Thyroid gland (tissue), 4 donors: ENCODE measurements around the gene REXO1. TPM values are rescaled to one million over a fixed set of nuclear protein-coding genes. Genes with fewer than 3 reads are reported as not detected.

ENCODE experiments used
- DNase-seq, 2 donors: peaks; one replicate each; pipeline ENCODE4 v3.0.0-alpha.2; 2019
- H3K27ac ChIP-seq, 3 donors: fragments of 200-600 bp; sonication (generic); 1 replicate in 2 of 3; 2 replicates in 1 of 3; pipeline ENCODE4 v1.5.1; 2016 to 2019; ENCODE audit warnings: mild to moderate bottlenecking in 1 of 3, moderate library complexity in 1 of 3
- H3K27me3 ChIP-seq: fragments of 200-600 bp; sonication (generic); one replicate; pipeline ENCODE4 v1.5.1; 2019
- H3K36me3 ChIP-seq, 2 donors: fragments of 200-600 bp; sonication (generic); one replicate each; pipeline ENCODE4 v1.5.1; 2016 to 2019
- H3K4me1 ChIP-seq, 2 donors: fragments of 200-600 bp; sonication (generic); one replicate each; pipeline ENCODE4 v1.5.1; 2017 to 2019
- H3K4me3 ChIP-seq, 3 donors: fragments of 200-600 bp; sonication (generic); replicated peaks in 1 of 3; 1 replicate in 2 of 3; 2 replicates in 1 of 3; pipeline ENCODE4 v1.5.1; 2016; ENCODE audit warnings: mild to moderate bottlenecking in 1 of 3
- H3K9me3 ChIP-seq: fragments of 200-600 bp; sonication (generic); one replicate; pipeline ENCODE4 v1.5.1; 2017
- CTCF ChIP-seq, 6 experiments: fragments of 200-600 bp in 3 of 6; fragments of 450-650 bp in 3 of 6; sonication (generic) in 3 of 6; IDR thresholded peaks; one replicate each; pipeline ENCODE4 v1.5.1; 2016 to 2019; ENCODE audit warnings: antibody characterized with exemption in 6 of 6, mild to moderate bottlenecking in 2 of 6, inconsistent platforms in 1 of 6, moderate library complexity in 1 of 6
- POLR2A ChIP-seq, 2 donors: fragments of 450-650 bp; IDR thresholded peaks; one replicate each; pipeline ENCODE4 v1.6.1; 2017; ENCODE audit warnings: antibody characterized with exemption in 2 of 2, mild to moderate bottlenecking in 2 of 2, moderate library complexity in 1 of 2
- WGBS, 2 donors: methylation state at CpG; one replicate each; pipeline ENCODE4 v1.1.5; 2017; 5-methylcytosine and 5-hydroxymethylcytosine counted together
- intact Hi-C: fragments of 100-400 bp; cut with DNase I; formaldehyde crosslinking; loops from one replicate; pipeline ENCODE4 v1.15.1; 2023
- total RNA-seq, 4 donors: library from RNA; depleted of rRNA; stranded (reverse); fragments of >200 nt; gene quantifications; one replicate each; pipeline ENCODE4 v1.2.3, GENCODE V29; 2016

The REXO1 gene
- total RNA-seq, 4 donors from 2014 or later: 14.0 to 21.8 (median 17.2) TPM

- WGBS, 2 donors: 80 to 92% methylated on average over 10 of the region's 10 CpGs
- H3K4me3 ChIP-seq: no peak overlapping the region
- H3K4me1 ChIP-seq: peaks cover 22 to 38% of the 10 kb centered on the region in 2 donors
- TF ChIP-seq POLR2A (IDR thresholded peaks at IDR 0.05): no peak
- TF ChIP-seq CTCF (IDR thresholded peaks at IDR 0.05): no peak
- H3K36me3 ChIP-seq: no peaks in the 10 kb centered on the region
- no peaks in the 10 kb centered on the region for H3K9me3 ChIP-seq
- DNase-seq: no peak
- intact Hi-C loops: no loop called here
- H3K27ac ChIP-seq: no peak overlapping the region
- H3K27me3 ChIP-seq: no peaks in the 10 kb centered on the region
Measured at GRCh38 chr19:1849886-1850398, 1.7 kb upstream of the REXO1 start.

GRCh38 chr19:1849132-1849474 is 820 bp upstream of the REXO1 start:
- no peak overlapping the region for H3K4me3 ChIP-seq
- no peaks in the 10 kb centered on the region for H3K9me3 ChIP-seq
- intact Hi-C loops: no loop called here
- H3K4me1 ChIP-seq: peaks cover 24 to 44% of the 10 kb centered on the region in 2 donors
- peak overlapping the region in 1 of 3 donors; percentile 99 for H3K27ac ChIP-seq
- DNase-seq: no peak
- WGBS, 2 donors: 48 to 66% methylated on average over 5 of the region's 5 CpGs
- H3K36me3 ChIP-seq: no peaks in the 10 kb centered on the region
- no peaks in the 10 kb centered on the region for H3K27me3 ChIP-seq
- TF ChIP-seq CTCF (IDR thresholded peaks at IDR 0.05) (no peak), POLR2A (IDR thresholded peaks at IDR 0.05) (no peak)

GRCh38 chr19:1847684-1848398 is 442 bp downstream of the REXO1 start:
- no peaks in the 10 kb centered on the region for H3K27me3 ChIP-seq
- 0% methylated on average over 13 to 23 of the region's 72 CpGs for WGBS, 2 donors
- no peaks in the 10 kb centered on the region for H3K36me3 ChIP-seq
- H3K4me3 ChIP-seq: peak overlapping the region; percentile 59 to 100 (median 90)
- TF ChIP-seq POLR2A (IDR thresholded peaks at IDR 0.05) (no peak), CTCF (IDR thresholded peaks at IDR 0.05) (no peak)
- peak in 1 of 2 donors; percentile 11 for DNase-seq
- intact Hi-C loops: no loop called here
- H3K27ac ChIP-seq: peak overlapping the region; percentile 99 to 100 (median 99)
- H3K9me3 ChIP-seq: no peaks in the 10 kb centered on the region
- peaks cover 21 to 38% of the 10 kb centered on the region in 2 donors for H3K4me1 ChIP-seq

- WGBS, 2 donors: 11 to 13% methylated on average over 12 of the region's 12 CpGs
- H3K27me3 ChIP-seq: no peaks in the 10 kb centered on the region
- peak overlapping the region in 2 of 3 donors; percentile 90 to 100 for H3K4me3 ChIP-seq
- H3K27ac ChIP-seq: peak overlapping the region in 1 of 3 donors; percentile 99
- no peak for DNase-seq
- TF ChIP-seq CTCF (IDR thresholded peaks at IDR 0.05) (no peak), POLR2A (IDR thresholded peaks at IDR 0.05) (no peak)
- no peaks in the 10 kb centered on the region for H3K9me3 ChIP-seq
- peaks cover 21 to 43% of the 10 kb centered on the region in 2 donors for H3K4me1 ChIP-seq
- intact Hi-C loops: no loop called here
- H3K36me3 ChIP-seq: no peaks in the 10 kb centered on the region
Measured at GRCh38 chr19:1847348-1847683, 967 bp downstream of the REXO1 start.

GRCh38 chr19:1846517-1847204 is 1.6 kb downstream of the REXO1 start:
- Histone ChIP-seq H3K27ac (no peak overlapping the region), H3K4me3 (peak overlapping the region in 1 of 3 donors; percentile 100), H3K36me3 (no peaks in the 10 kb centered on the region), H3K9me3 (no peaks in the 10 kb centered on the region), H3K27me3 (no peaks in the 10 kb centered on the region), H3K4me1 (peaks cover 21 to 46% of the 10 kb centered on the region in 2 donors)
- DNase-seq: no peak
- WGBS, 2 donors: 87% methylated on average over 24 to 29 of the region's 29 CpGs
- intact Hi-C loops: no loop called here
- TF ChIP-seq POLR2A (IDR thresholded peaks at IDR 0.05) (no peak), CTCF (IDR thresholded peaks at IDR 0.05) (no peak)
